Lower leg skin (tissue), 4 donors: ENCODE measurements around the gene HERC2. TPM values are rescaled to one million over a fixed set of nuclear protein-coding genes. Genes with fewer than 3 reads are reported as not detected.

Source experiments
- DNase-seq, 2 donors: peaks; one replicate each; pipeline ENCODE4 v3.0.0-alpha.2; 2019; ENCODE audit warnings: low spot score in 2 of 2
- H3K4me3 ChIP-seq: fragments of 200-600 bp; sonication (generic); 2 replicates; pipeline ENCODE4 v1.5.1; 2017; ENCODE audit warnings: mild to moderate bottlenecking, low read depth; ENCODE audit not compliant: poor library complexity, severe bottlenecking
- POLR2A ChIP-seq, 2 donors: fragments of 450-650 bp; IDR thresholded peaks; one replicate each; pipeline ENCODE4 v1.6.1; 2016 to 2017; ENCODE audit warnings: antibody characterized with exemption in 2 of 2, mild to moderate bottlenecking in 1 of 2, moderate library complexity in 1 of 2
- WGBS, 2 donors: methylation state at CpG; one replicate each; pipeline ENCODE4 v1.1.5; 2018; 5-methylcytosine and 5-hydroxymethylcytosine counted together
- intact Hi-C: fragments of 100-400 bp; cut with DNase I; formaldehyde crosslinking; loops from one replicate; pipeline ENCODE4 v1.15.0; 2023; ENCODE audit warnings: low total_unique reads
- total RNA-seq, 4 donors: library from RNA; depleted of rRNA; stranded (reverse); fragments of >200 nt; gene quantifications; one replicate each; pipeline ENCODE4 v1.1.0, GENCODE V29; 2016
- TF ChIP-seq, protein P1 (sequence below), 3 donors: fragments of 450-650 bp; IDR thresholded peaks; one replicate each; pipeline ENCODE4 v1.5.1; 2016; ENCODE audit warnings: antibody characterized with exemption in 3 of 3, mild to moderate bottlenecking in 3 of 3, moderate library complexity in 2 of 3

HERC2 gene
- total RNA-seq, 4 donors from 2014 or later, result 33.3 to 57.0 (median 48.4) TPM

DNA sequence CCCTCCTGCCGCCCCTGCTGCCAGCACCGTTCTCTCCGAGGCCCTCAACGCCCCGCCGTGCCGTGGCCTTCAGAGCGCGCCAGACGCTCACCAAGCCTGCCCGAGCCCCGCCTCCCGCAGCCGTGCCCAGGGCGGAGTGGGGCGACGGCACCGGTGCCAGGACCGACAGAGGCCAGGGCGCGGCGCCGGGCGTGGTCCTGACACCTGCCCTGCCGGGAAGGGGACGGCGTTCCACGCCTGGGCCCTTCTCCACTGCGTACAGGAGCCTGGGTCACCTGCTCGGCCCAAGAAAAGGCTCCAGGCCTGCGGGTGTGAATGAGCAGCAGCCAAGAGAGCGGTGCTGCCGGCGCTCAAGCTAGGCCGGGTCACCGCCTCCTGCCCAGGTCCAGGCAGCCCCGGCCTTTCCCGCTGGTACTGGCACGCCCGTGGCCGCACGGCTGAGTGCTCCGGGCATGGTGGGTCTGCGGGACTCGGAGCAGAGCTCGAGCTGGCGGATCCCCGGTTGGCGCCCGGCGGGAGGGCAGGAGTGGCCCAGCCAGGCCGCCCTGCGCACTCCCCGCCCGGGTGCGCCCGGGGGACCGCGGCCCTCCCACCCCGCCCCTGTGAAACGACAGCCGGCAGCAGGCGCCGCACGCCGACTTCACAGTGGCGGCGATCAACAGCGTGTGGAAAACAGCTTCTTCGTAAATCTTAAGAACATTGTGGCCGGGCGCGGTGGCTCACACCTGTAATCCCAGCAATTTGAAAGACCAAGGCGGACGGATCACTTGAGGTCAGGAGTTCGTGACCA lies 227.1 kb downstream of the HERC2 start:
- peak overlapping the region; percentile 32 for H3K4me3 ChIP-seq
- TF ChIP-seq, protein P1, sequence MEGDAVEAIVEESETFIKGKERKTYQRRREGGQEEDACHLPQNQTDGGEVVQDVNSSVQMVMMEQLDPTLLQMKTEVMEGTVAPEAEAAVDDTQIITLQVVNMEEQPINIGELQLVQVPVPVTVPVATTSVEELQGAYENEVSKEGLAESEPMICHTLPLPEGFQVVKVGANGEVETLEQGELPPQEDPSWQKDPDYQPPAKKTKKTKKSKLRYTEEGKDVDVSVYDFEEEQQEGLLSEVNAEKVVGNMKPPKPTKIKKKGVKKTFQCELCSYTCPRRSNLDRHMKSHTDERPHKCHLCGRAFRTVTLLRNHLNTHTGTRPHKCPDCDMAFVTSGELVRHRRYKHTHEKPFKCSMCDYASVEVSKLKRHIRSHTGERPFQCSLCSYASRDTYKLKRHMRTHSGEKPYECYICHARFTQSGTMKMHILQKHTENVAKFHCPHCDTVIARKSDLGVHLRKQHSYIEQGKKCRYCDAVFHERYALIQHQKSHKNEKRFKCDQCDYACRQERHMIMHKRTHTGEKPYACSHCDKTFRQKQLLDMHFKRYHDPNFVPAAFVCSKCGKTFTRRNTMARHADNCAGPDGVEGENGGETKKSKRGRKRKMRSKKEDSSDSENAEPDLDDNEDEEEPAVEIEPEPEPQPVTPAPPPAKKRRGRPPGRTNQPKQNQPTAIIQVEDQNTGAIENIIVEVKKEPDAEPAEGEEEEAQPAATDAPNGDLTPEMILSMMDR (IDR thresholded peaks at IDR 0.05), result no peak
- 3 to 7% methylated on average over 36 to 59 of the region's 76 CpGs for WGBS, 2 donors
- intact Hi-C loops, result no loop called here
- DNase-seq, result peak in 1 of 2 donors; percentile 91

- peak in 1 of 2 donors; percentile 77 for DNase-seq
- TF ChIP-seq, protein P1 (IDR thresholded peaks at IDR 0.05), result no peak
- no peak for TF ChIP-seq POLR2A (IDR thresholded peaks at IDR 0.05)
- intact Hi-C loops, result no loop called here
- 44 to 46% methylated on average over 20 of the region's 20 CpGs for WGBS, 2 donors
- no peak overlapping the region for H3K4me3 ChIP-seq
Measured at GRCh38 chr15:28093752-28094535, 228.0 kb downstream of the HERC2 start.

GRCh38 chr15:28091313-28091712 lies 230.7 kb downstream of the HERC2 start:
- TF ChIP-seq, protein P1 (IDR thresholded peaks at IDR 0.05), result no peak
- TF ChIP-seq POLR2A (IDR thresholded peaks at IDR 0.05), result no peak
- DNase-seq, result no peak
- intact Hi-C loops, result no loop called here
- H3K4me3 ChIP-seq, result no peak overlapping the region
- WGBS, 2 donors, result 93 to 96% methylated on average over 2 of the region's 2 CpGs

GRCh38 chr15:28086175-28086703 lies 235.7 kb downstream of the HERC2 start:
- H3K4me3 ChIP-seq, result no peak overlapping the region
- TF ChIP-seq, protein P1 (IDR thresholded peaks at IDR 0.05), result no peak
- no peak for TF ChIP-seq POLR2A (IDR thresholded peaks at IDR 0.05)
- WGBS, 2 donors, result 33 to 35% methylated on average over 2 of the region's 2 CpGs
- intact Hi-C loops, result no loop called here
- peak in 1 of 2 donors; percentile 84 for DNase-seq

- no peak for TF ChIP-seq POLR2A (IDR thresholded peaks at IDR 0.05)
- TF ChIP-seq, protein P1 (IDR thresholded peaks at IDR 0.05), result no peak
- intact Hi-C loops, result no loop called here
- no peak overlapping the region for H3K4me3 ChIP-seq
- 77 to 88% methylated on average over 4 of the region's 4 CpGs for WGBS, 2 donors
- no peak for DNase-seq
Measured at GRCh38 chr15:28085489-28086174, 236.3 kb downstream of the HERC2 start.
